HG03432 (cell line): Measurements from ENCODE around the gene MTTP.

Experiments
- ATAC-seq: cut with Tn5 transposase; IDR thresholded peaks from one replicate; pipeline ENCODE4 v1.9.1; 2021; ENCODE audit warnings: mild to moderate bottlenecking, moderate library complexity; ENCODE audit not compliant: unreplicated experiment

MTTP gene

DNA sequence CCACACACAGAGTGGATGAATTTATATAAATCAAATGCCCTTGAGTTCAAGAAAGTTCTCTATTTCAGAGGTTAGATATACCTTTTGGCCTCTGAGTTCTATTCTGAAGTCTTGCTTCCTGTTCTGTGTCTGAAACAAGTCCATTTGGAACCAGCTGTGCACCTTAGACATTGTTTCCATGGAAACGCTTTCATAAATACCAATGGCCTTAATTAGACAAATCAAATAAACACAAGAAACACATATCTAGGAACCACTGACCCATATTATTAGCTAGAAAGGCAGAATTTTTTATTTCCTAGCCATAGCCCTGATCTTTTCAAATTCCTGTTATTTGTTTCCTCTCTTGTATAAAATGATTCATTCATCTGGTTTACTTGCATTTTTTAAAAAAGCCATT is 91.4 kb downstream of the MTTP start:
- no peak for ATAC-seq

DNA sequence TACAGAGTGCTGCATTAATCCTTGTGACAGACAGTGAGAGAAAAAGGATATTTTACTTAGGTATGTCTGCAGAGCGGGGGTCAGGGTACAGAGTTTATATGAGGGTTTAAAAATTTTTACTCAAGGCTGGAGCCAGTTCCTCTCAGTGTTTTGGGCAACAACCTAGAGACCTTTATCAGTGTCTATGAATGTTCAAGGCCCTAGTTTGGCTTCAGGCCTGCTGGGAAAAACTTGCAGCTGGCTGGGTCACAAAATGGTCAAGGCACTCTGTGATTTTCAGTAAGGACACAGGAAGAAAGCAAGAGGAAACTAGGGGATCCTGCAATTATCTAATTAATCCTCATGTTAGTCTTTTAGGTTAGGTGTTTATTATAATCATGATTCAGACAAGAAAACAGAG is 93.8 kb downstream of the MTTP start:
- no peak for ATAC-seq

DNA sequence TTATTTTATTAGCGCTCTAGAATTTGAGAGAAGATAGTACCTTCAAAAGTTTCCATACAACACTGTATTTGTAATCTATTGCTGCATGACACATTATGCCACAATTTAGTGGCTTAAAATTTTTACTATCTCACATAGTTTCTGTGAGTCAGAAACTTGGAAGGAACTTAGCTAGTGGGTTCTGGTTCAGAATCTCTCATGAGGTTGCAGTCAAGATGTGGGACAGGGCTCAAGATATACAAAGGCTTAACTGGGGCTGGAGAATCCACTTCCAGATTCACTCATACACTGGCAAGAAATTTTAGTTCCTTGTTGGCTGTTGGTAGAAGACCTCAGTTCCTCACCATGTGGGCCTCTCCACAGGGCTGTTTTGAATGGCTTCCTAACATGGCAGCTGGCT is 94.5 kb downstream of the MTTP start:
- no peak for ATAC-seq

DNA sequence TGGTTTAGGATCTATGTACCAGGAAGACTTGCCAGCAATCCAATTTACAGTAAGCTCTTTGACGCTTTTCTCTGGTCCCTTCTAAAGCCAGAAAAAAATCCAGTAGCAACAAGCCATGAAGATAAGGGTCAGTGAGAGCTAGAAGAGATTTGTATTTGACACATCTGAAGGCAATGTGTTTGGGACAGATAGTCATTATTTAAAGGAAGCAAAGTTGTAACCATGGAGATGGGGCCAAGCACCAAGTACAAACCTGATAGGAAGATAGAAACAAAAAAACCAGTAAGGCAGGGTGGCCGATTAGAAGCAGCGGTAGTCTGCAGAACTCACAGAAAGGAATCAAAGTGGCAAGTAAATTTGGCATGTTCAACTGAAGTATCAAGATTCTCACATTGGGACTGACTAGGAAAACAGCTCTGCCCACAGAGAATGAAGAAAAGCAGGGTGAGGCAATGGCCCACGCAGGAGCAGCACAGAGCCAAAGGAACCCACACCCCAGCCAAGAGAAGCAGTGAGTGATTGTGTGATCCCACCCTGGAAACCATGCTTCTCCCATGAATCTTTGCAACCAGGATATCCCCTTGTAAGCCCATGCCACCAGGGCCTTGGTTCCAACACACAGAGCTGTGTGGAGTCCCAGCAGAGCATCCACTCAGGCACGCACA is 95.9 kb downstream of the MTTP start:
- ATAC-seq, result no peak
